ENCODE results near the gene CFAP97.
"Not testable (repeated sequence)": the region's sequence is repeated elsewhere in the genome, so short reads cannot be mapped to it uniquely, and the experiment has no call there.

The CFAP97 gene

DNA sequence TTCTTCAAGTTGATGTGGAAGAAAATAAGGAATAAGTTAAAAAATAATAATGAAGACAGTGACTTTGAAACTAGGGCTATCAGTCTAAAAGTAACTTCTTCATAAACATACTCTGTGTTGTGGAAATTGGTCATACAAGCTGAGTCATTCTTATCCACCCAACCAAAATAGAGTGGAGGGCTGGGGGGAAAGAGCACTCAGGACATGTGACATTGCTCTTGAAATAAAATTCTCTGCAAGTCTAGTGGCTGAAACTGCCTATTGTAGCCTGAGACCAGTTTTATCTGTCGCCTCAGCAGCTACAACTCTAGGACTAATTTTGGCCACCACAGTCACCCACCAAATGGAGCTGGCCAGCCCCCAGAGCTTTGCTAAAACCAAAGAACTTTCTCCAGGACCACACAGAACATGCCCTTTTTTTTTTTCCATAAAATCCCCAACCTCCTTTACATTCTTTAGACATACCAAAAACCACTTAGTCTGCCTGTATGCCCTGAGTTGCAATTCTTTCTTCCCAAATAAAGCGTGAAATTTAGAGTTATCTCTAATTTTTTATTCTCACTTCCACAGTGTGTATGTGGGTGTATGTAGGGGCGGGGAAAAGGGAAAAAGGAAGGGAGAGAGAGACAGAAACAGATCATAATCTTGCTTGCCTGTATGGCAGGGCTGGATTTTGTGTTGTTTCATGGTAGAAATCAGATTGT, 83.7 kb downstream of the CFAP97 start:
- H3K4me3 ChIP-seq (ENCODE audit: low read depth, low read length), result no peak overlapping the region
- TF ChIP-seq, protein P1, sequence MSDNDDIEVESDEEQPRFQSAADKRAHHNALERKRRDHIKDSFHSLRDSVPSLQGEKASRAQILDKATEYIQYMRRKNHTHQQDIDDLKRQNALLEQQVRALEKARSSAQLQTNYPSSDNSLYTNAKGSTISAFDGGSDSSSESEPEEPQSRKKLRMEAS (IDR thresholded peaks at IDR 0.05; ENCODE audit: low read depth, low read length), result no peak
- no peak for TF ChIP-seq MYC (IDR thresholded peaks at IDR 0.05; ENCODE audit: low read depth, low read length)
- TF ChIP-seq POLR2A (IDR thresholded peaks at IDR 0.05; ENCODE audit: extremely low read depth, insufficient read length), result no peak
- TF ChIP-seq, protein P2, sequence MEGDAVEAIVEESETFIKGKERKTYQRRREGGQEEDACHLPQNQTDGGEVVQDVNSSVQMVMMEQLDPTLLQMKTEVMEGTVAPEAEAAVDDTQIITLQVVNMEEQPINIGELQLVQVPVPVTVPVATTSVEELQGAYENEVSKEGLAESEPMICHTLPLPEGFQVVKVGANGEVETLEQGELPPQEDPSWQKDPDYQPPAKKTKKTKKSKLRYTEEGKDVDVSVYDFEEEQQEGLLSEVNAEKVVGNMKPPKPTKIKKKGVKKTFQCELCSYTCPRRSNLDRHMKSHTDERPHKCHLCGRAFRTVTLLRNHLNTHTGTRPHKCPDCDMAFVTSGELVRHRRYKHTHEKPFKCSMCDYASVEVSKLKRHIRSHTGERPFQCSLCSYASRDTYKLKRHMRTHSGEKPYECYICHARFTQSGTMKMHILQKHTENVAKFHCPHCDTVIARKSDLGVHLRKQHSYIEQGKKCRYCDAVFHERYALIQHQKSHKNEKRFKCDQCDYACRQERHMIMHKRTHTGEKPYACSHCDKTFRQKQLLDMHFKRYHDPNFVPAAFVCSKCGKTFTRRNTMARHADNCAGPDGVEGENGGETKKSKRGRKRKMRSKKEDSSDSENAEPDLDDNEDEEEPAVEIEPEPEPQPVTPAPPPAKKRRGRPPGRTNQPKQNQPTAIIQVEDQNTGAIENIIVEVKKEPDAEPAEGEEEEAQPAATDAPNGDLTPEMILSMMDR (IDR thresholded peaks at IDR 0.05; ENCODE audit: low read depth, low read length), result no peak
- peak; percentile 59 for DNase-seq (ENCODE audit: low read depth)

DNA sequence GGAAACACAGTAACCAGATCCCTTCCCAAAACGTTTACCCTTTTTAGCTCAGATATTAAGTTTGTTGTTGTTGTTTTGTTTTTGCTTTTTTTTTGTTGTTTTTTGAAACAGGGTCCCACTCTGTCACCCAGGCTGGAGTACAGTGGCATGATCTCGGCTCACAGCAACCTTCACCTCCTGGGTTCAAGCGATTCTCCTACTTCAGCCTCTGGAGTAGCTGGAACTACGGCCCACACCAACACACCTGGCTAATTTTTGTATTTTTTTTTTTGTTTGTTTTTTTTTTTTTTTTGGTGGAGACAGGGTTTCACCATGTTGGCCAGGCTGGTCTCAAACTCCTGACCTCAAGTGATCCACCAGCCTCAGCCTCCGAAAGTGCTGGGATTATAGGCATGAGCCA, 84.3 kb downstream of the CFAP97 start:
- H3K4me3 ChIP-seq (ENCODE audit: low read depth, low read length); DNase-seq (ENCODE audit: low read depth): not testable (repeated sequence)

DNA sequence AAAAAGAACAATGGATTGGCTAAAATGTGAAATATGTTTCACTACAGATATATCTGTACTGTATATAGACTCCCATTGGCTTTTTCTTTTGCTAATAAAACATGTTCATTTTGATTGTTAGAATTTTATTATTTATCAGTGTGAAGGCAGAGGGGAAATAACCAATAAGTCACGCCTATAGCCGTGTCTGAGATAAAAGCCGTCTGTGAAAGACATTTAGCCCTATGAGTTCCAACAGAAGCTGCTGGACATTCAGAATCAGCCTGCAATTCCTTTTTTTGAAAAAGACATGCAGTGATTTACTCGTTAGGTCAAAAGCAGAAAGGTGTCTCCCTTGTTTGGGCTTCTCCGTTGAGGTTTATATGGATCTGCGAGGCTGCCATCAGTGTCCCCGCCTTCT, 84.9 kb downstream of the CFAP97 start:
- no peak overlapping the region for H3K4me3 ChIP-seq (ENCODE audit: low read depth, low read length)
- TF ChIP-seq MYC (IDR thresholded peaks at IDR 0.05; ENCODE audit: low read depth, low read length), result no peak
- TF ChIP-seq, protein P2 (IDR thresholded peaks at IDR 0.05; ENCODE audit: low read depth, low read length), result no peak
- no peak for TF ChIP-seq POLR2A (IDR thresholded peaks at IDR 0.05; ENCODE audit: extremely low read depth, insufficient read length)
- TF ChIP-seq, protein P1 (IDR thresholded peaks at IDR 0.05; ENCODE audit: low read depth, low read length), result no peak

DNA sequence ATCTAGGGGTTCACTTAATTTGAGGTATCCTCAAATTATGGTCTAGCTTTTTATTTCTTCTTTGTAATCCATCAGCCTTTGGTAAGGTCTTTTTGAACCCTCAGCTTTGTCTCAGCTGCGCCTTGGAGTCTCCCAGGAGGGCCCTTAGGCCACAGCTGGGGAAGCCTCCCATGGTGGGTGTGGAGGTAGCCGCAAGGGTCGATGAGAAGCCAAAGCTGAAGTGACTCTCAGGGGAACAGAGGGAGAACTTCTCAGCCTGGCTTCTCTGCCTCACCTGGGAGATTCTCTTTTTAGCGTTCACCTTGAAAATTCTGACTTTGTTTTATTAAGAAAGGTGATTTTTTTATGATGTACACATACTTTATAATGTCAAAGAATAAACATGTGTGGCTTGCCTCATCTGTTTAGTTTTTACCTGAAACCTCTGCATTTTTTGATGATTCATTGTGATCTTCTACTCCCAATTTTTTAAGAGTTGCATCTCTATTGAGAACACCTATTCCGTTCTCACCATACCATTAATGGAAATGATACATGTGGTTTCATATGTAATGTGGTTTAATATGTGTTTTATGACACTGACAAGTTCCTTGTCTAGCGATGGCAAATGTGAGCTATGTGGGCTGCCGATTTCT, 86.4 kb downstream of the CFAP97 start:
- no peak for DNase-seq (ENCODE audit: low read depth)
- no peak overlapping the region for H3K4me3 ChIP-seq (ENCODE audit: low read depth, low read length)
- TF ChIP-seq, protein P1 (IDR thresholded peaks at IDR 0.05; ENCODE audit: low read depth, low read length), result no peak
- TF ChIP-seq POLR2A (IDR thresholded peaks at IDR 0.05; ENCODE audit: extremely low read depth, insufficient read length), result no peak
- TF ChIP-seq, protein P2 (IDR thresholded peaks at IDR 0.05; ENCODE audit: low read depth, low read length), result no peak
- TF ChIP-seq MYC (IDR thresholded peaks at IDR 0.05; ENCODE audit: low read depth, low read length), result no peak

More for the DNA sequence above, 84.9 kb downstream of the CFAP97 start:
- DNase-seq (ENCODE audit: low read depth), result no peak

DNA sequence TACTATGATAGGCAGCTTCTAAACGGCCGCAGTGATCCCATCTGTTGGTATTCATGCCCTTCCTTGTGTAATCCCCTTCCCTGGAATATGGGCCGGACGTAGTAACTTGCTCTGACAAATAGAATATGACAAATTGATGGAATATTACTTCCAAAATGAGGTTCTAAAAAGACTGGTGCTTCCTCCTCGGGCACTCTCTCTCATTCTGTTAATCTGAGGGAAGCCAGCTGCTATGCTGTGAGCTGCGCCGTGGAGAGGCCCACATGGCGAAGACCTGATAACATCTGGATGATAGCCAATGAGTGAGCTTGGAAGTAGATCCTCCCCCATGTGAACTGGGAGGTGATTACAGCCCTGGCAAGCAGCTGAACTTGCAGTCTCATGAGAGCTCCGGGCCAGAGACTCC, 88.0 kb downstream of the CFAP97 start:
- H3K4me3 ChIP-seq (ENCODE audit: low read depth, low read length), result no peak overlapping the region
- TF ChIP-seq, protein P1 (IDR thresholded peaks at IDR 0.05; ENCODE audit: low read depth, low read length), result no peak
- TF ChIP-seq, protein P2 (IDR thresholded peaks at IDR 0.05; ENCODE audit: low read depth, low read length), result no peak
- peak; percentile 66 for DNase-seq (ENCODE audit: low read depth)

DNA sequence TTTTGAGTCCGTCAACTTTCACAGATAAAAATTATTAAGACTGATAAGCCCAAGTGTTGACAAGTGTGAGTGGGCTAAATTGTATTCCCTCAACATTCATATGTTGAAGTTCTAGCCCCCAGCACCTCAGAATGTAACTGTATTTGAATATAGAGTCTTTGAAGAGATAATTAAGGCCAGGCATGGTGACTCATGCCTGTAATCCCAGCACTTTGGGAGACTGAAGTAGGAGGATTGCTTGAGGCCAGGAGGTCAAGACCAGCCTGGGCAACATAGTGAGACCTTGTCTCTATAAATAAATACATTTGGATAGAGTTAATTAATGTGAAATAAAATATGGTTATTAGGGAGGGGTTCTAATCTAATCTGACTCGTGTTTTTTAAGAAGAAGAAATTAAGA, 90.5 kb downstream of the CFAP97 start:
- no peak for DNase-seq (ENCODE audit: low read depth)
- TF ChIP-seq, protein P2 (IDR thresholded peaks at IDR 0.05; ENCODE audit: low read depth, low read length), result no peak
- no peak for TF ChIP-seq POLR2A (IDR thresholded peaks at IDR 0.05; ENCODE audit: extremely low read depth, insufficient read length)
- TF ChIP-seq, protein P1 (IDR thresholded peaks at IDR 0.05; ENCODE audit: low read depth, low read length), result no peak
- no peak for TF ChIP-seq MYC (IDR thresholded peaks at IDR 0.05; ENCODE audit: low read depth, low read length)
- H3K4me3 ChIP-seq (ENCODE audit: low read depth, low read length), result no peak overlapping the region

All from NB4 (cell line).